ENCODE data around the gene PLEKHA5. TPM values are rescaled to one million over a fixed set of nuclear protein-coding genes. Genes with fewer than 3 reads are reported as not detected.
"Not testable (repeated sequence)": the region's sequence is repeated elsewhere in the genome, so short reads cannot be mapped to it uniquely, and the experiment has no call there.

Gene PLEKHA5
- total and polyA plus RNA-seq, 2 experiments from 2014 or later: 88.4 to 103 TPM

DNA sequence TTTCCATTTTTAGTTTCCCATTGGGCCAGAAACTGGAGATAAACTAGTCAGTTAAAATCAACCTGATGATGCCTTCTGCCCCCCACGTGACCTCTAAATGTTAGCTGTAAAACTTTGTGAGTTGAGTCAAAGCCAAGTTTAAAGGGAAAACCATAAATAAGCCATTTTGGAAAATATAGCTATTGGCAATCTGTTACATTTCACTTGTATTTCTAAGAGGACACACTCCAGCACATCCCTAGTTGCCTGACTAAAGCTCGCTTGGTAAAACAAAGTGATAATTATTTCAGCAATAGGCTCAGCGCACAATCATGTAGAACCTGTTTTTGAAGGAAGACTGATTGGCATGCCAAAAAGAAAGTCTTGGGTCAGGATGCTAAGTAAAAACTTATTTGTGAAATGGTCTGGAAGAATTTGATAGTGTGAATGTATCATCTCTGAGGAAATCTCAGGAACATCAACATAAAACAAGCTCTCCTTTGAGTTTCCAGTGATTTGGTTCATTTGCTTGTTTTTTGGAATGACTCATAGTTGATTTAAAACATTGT, 260.6 kb downstream of the PLEKHA5 start:
- TF ChIP-seq, protein P1, sequence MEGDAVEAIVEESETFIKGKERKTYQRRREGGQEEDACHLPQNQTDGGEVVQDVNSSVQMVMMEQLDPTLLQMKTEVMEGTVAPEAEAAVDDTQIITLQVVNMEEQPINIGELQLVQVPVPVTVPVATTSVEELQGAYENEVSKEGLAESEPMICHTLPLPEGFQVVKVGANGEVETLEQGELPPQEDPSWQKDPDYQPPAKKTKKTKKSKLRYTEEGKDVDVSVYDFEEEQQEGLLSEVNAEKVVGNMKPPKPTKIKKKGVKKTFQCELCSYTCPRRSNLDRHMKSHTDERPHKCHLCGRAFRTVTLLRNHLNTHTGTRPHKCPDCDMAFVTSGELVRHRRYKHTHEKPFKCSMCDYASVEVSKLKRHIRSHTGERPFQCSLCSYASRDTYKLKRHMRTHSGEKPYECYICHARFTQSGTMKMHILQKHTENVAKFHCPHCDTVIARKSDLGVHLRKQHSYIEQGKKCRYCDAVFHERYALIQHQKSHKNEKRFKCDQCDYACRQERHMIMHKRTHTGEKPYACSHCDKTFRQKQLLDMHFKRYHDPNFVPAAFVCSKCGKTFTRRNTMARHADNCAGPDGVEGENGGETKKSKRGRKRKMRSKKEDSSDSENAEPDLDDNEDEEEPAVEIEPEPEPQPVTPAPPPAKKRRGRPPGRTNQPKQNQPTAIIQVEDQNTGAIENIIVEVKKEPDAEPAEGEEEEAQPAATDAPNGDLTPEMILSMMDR (IDR thresholded peaks at IDR 0.05; ENCODE audit: low read depth, low read length): no peak
- DNase-seq (ENCODE audit: low read depth in 1 of 2, low spot score in 1 of 2): no peak
- H3K27ac ChIP-seq: no peak overlapping the region

GRCh38 chr12:19392644-19393043, 263.1 kb downstream of the PLEKHA5 start:
- H3K4me1 ChIP-seq (ENCODE audit: low read depth); H3K4me3 ChIP-seq; H3K36me3 ChIP-seq; H3K27ac ChIP-seq; H3K9me3 ChIP-seq (ENCODE audit: low read depth); H3K27me3 ChIP-seq; DNase-seq (ENCODE audit: low read depth in 1 of 2, low spot score in 1 of 2): not testable (repeated sequence)

More for the DNA sequence above, 260.6 kb downstream of the PLEKHA5 start:
- no peak overlapping the region for H3K4me3 ChIP-seq
- no peaks in the 10 kb centered on the region for H3K36me3 ChIP-seq
- no peaks in the 10 kb centered on the region for H3K4me1 ChIP-seq (ENCODE audit: low read depth)
- H3K27me3 ChIP-seq: no peaks in the 10 kb centered on the region
- no peaks in the 10 kb centered on the region for H3K9me3 ChIP-seq (ENCODE audit: low read depth)

DNA sequence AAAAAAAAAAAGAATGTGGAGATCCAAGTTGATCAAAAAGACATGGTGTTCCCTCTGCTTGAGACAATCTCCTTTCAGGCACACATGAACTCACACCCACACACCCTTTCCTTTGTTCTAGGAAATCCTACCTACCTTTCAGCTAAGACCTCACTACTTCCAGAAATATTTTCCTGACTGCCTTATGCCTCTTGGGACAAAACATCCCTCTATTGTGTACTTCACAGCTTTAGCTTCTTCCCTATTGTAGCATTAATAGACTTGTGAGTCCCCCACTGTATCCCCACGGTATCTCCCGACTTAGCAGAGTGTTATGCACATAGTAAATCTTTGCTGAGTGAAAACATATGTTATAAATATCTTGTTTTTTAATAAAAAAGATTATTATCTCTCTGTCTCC, 264.9 kb downstream of the PLEKHA5 start:
- no peak for DNase-seq (ENCODE audit: low read depth in 1 of 2, low spot score in 1 of 2)
- no peak overlapping the region for H3K27ac ChIP-seq
- no peaks in the 10 kb centered on the region for H3K27me3 ChIP-seq
- TF ChIP-seq, protein P1 (IDR thresholded peaks at IDR 0.05; ENCODE audit: low read depth, low read length): no peak
- no peaks in the 10 kb centered on the region for H3K36me3 ChIP-seq
- no peaks in the 10 kb centered on the region for H3K4me1 ChIP-seq (ENCODE audit: low read depth)
- no peaks in the 10 kb centered on the region for H3K9me3 ChIP-seq (ENCODE audit: low read depth)
- H3K4me3 ChIP-seq: no peak overlapping the region

GRCh38 chr12:19397534-19397933, 268.0 kb downstream of the PLEKHA5 start:
- H3K9me3 ChIP-seq (ENCODE audit: low read depth): no peaks in the 10 kb centered on the region
- no peak for DNase-seq (ENCODE audit: low read depth in 1 of 2, low spot score in 1 of 2)
- H3K4me3 ChIP-seq: no peak overlapping the region
- H3K36me3 ChIP-seq: no peaks in the 10 kb centered on the region
- no peaks in the 10 kb centered on the region for H3K27me3 ChIP-seq
- no peak overlapping the region for H3K27ac ChIP-seq
- no peaks in the 10 kb centered on the region for H3K4me1 ChIP-seq (ENCODE audit: low read depth)
- TF ChIP-seq, protein P1 (IDR thresholded peaks at IDR 0.05; ENCODE audit: low read depth, low read length): no peak

DNA sequence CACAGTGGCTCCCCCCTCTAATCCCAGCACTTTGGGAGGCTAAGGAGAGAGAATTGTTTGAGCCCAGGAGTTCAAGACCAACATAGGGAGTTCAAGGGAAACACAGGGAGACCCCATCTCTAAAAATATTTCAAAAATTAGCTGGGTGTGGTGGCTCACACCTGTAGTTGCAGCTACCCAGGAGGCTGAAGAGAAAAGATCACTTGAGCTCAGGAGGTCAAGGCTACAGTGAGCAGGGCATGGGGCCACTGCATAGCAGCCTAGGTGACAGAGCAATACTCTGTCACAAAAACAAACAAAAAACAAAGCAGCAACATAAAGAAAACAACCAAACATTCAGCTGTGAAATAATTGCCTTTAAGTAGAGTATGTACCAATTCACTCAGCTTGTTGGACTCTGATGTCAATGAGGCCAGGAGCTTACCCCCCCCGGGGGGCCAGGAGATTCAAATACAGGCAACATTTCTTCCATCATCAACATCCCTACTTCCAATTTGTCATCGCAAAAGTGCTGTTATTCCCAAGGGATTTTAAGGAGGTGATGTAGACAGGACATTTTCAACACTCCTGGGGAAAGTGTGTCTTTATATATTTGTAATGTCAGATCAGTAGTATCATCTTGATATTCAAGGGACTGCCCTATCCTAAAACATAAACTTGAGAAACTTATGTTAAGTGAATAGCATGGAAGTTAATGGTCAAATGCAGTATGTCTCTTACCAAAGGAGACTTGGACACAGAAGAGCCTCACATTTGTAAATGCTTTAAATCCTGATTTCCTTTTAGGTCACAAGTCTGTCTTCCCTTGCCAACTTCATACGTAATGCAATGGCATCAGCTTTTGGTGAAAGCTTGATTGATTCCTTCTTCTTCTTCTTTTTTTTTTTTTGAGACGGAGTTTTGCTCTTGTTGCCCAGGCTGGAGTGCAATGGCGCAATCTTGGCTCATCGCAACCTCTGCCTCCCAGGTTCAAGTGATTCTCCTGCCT, 269.1 kb downstream of the PLEKHA5 start:
- Histone ChIP-seq H3K27ac (no peak overlapping the region), H3K4me1 (ENCODE audit: low read depth) (no peaks in the 10 kb centered on the region), H3K9me3 (ENCODE audit: low read depth) (no peaks in the 10 kb centered on the region), H3K27me3 (no peaks in the 10 kb centered on the region), H3K36me3 (no peaks in the 10 kb centered on the region), H3K4me3 (no peak overlapping the region)
- TF ChIP-seq, protein P1 (IDR thresholded peaks at IDR 0.05; ENCODE audit: low read depth, low read length): no peak
- DNase-seq (ENCODE audit: low read depth in 1 of 2, low spot score in 1 of 2): peak in 1 of 2 donors; percentile 38

DNA sequence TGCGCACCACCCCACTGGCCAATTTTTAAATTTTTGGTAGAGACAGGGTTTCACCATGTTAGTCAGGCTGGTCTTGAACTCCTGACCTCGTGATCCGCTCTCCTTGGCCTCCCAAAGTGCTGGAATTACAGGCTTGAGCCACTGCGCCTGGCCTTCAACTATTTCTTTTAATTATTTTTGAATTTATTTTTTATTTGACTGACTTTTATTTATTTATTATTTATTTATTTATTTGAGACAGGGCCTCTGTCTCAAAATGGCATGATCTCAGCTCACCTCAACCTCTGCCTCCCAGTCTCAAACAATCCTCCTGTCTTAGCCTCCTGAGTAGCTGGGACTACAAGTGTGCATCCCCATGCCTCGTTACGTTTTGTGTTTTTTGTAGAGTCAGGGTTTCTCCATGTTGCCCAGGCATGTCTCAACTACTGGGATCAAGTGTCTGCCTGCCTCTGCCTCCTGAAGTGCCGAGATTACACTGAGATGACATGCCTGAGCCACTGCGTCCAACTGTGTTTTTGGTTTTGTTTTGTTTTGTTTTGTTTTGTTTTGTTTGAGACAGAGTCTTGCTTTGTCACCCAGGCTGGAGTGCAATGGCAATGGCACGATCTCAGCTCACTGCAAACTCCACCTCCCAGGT, 271.2 kb downstream of the PLEKHA5 start:
- not testable (repeated sequence) for H3K9me3 ChIP-seq (ENCODE audit: low read depth); H3K4me3 ChIP-seq; H3K27me3 ChIP-seq; H3K27ac ChIP-seq; DNase-seq (ENCODE audit: low read depth in 1 of 2, low spot score in 1 of 2); H3K36me3 ChIP-seq; H3K4me1 ChIP-seq (ENCODE audit: low read depth)

Measured in cardiac muscle cell (in vitro differentiated cells and primary cell).